GM23248 (cell line): ENCODE data around the gene NAV2. TPM values are rescaled to one million over a fixed set of nuclear protein-coding genes. Genes with fewer than 3 reads are reported as not detected.

ENCODE experiments used
- DNase-seq: peaks from one replicate; pipeline ENCODE4 v3.0.0-alpha.2; 2015
- H2AFZ ChIP-seq: fragments of 200-600 bp; sonication (generic); 2 replicates; pipeline ENCODE4 v1.6.1; 2016; ENCODE audit warnings: antibody characterized with exemption
- H3F3A ChIP-seq: fragments of 200-600 bp; sonication (generic); 2 replicates; pipeline ENCODE4 v1.6.1; 2016; ENCODE audit warnings: mild to moderate bottlenecking, antibody characterized with exemption, mixed run types; ENCODE audit not compliant: insufficient read depth
- H3K27ac ChIP-seq: fragments of 200-600 bp; sonication (generic); 2 replicates; pipeline ENCODE4 v1.5.1; 2016; ENCODE audit warnings: mild to moderate bottlenecking
- H3K27me3 ChIP-seq: fragments of 200-600 bp; sonication (generic); replicated peaks from 2 replicates; pipeline ENCODE4 v1.6.1; 2016; ENCODE audit warnings: mild to moderate bottlenecking; ENCODE audit not compliant: insufficient read depth
- H3K36me3 ChIP-seq: fragments of 200-600 bp; sonication (generic); 2 replicates; pipeline ENCODE4 v1.6.1; 2016; ENCODE audit warnings: low read depth, mild to moderate bottlenecking
- H3K4me1 ChIP-seq: fragments of 200-600 bp; sonication (generic); 2 replicates; pipeline ENCODE4 v1.6.1; 2016; ENCODE audit warnings: mild to moderate bottlenecking; ENCODE audit not compliant: insufficient read depth
- H3K4me2 ChIP-seq: fragments of 200-600 bp; sonication (generic); one replicate; pipeline ENCODE4 v1.6.1; 2016; ENCODE audit warnings: mild to moderate bottlenecking; ENCODE audit not compliant: unreplicated experiment
- H3K4me3 ChIP-seq: fragments of 200-600 bp; sonication (generic); 2 replicates; pipeline ENCODE4 v1.5.1; 2016; ENCODE audit warnings: mild to moderate bottlenecking
- H3K79me2 ChIP-seq: fragments of 200-600 bp; sonication (generic); 2 replicates; pipeline ENCODE4 v1.6.1; 2016; ENCODE audit warnings: mild to moderate bottlenecking; ENCODE audit not compliant: insufficient read depth
- H3K9ac ChIP-seq: fragments of 200-600 bp; sonication (generic); 2 replicates; pipeline ENCODE4 v1.6.1; 2016; ENCODE audit warnings: mild to moderate bottlenecking
- H3K9me2 ChIP-seq: fragments of 200-600 bp; sonication (generic); 2 replicates; pipeline ENCODE4 v1.6.1; 2016; ENCODE audit warnings: mixed run types, mild to moderate bottlenecking, moderate library complexity; ENCODE audit not compliant: insufficient read depth
- H3K9me3 ChIP-seq: fragments of 200-600 bp; sonication (generic); one replicate; pipeline ENCODE4 v1.6.1; 2017; ENCODE audit warnings: low read depth
- H4K20me1 ChIP-seq: fragments of 200-600 bp; sonication (generic); 2 replicates; pipeline ENCODE4 v1.6.0; 2016; ENCODE audit not compliant: insufficient read depth
- EZH2 ChIP-seq: fragments of 200-600 bp; sonication (generic); IDR thresholded peaks from 2 replicates; pipeline ENCODE4 v1.6.1; 2018; ENCODE audit warnings: antibody characterized with exemption, mild to moderate bottlenecking; ENCODE audit not compliant: insufficient read depth, poor library complexity, severe bottlenecking
- EZH2phosphoT487 ChIP-seq: fragments of 200-600 bp; sonication (generic); IDR thresholded peaks from 2 replicates; pipeline ENCODE4 v1.6.1; 2018; ENCODE audit warnings: antibody characterized with exemption, moderate library complexity, mild to moderate bottlenecking, low read depth; ENCODE audit not compliant: insufficient read depth
- WGBS, 2 experiments: methylation state at CpG; one replicate each; pipeline ENCODE4 v1.1.6; 2015 to 2017; ENCODE audit warnings: low lambda C conversion rate in 2 of 2, low coverage in 1 of 2; ENCODE audit errors: missing lambda C conversion rate in 2 of 2; 5-methylcytosine and 5-hydroxymethylcytosine counted together
- in situ Hi-C: fragments of 300-500 bp; cut with MboI; formaldehyde crosslinking; loops from 2 replicates; pipeline ENCODE4 v1.15.0; 2020
- polyA plus RNA-seq: library from polyadenylated mRNA; unstranded; fragments of >200 nt; fragmentation: Nextera tagmentation; extraction: Ambion mirVana; gene quantifications from 2 replicates; pipeline ENCODE4 v1.2.1, GENCODE V29; 2016
- total RNA-seq: library from RNA; depleted of rRNA; stranded (reverse); fragments of >200 nt; shearing (Covaris generic); gene quantifications from 2 replicates; pipeline ENCODE4 v1.2.3, GENCODE V29; 2014

Gene NAV2
- total and polyA plus RNA-seq, 2 experiments from 2014 or later = 5.7 to 11.9 TPM

DNA sequence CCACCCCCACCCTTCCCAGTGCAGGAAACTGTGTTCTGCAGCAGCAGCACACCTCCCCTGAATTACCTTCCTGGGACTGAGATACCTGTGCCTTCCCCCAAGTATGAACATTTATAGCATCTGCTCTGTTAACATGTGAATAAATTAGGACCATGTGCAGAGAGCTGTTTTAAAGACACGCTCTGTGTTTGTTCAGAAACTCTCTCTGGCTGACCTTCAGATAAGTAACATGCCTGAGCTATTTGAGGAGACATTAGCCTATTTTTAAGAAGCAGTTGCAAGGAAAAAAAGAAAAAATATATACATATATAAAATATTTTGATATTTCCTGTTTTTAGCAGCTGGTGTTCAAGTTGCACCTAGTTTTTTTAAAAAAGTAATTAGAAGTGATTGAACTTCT, 5.4 kb downstream of the NAV2 start:
- in situ Hi-C loops = no loop called here
- Histone ChIP-seq H3K9me2 (no peaks in the 10 kb centered on the region), H3K27ac (no peak overlapping the region), H3K27me3 (no peaks in the 10 kb centered on the region), H3F3A (peaks cover 34% of the 10 kb centered on the region), H3K79me2 (peaks cover 92% of the 10 kb centered on the region), H3K36me3 (0 out of 2 replicates have a peak, but pooled peaks cover 3% of the 10 kb centered on the region), H2AFZ (no peak overlapping the region), H3K4me1 (peaks cover 33% of the 10 kb centered on the region), H3K4me2 (no peak overlapping the region), H4K20me1 (no peaks in the 10 kb centered on the region), H3K9me3 (no peaks in the 10 kb centered on the region), H3K9ac (no peak overlapping the region), H3K4me3 (no peak overlapping the region)
- no peak for DNase-seq
- WGBS, 2 experiments = 67 to 76% methylated on average over 1 of the region's 1 CpG
- TF ChIP-seq EZH2 = no peak
- no peak for TF ChIP-seq EZH2phosphoT487

- Histone ChIP-seq H3K27ac (no peak overlapping the region), H3K79me2 (peaks cover 92% of the 10 kb centered on the region), H3F3A (peaks cover 43% of the 10 kb centered on the region), H4K20me1 (no peaks in the 10 kb centered on the region), H3K4me1 (peaks cover 42% of the 10 kb centered on the region), H3K4me3 (no peak overlapping the region), H3K36me3 (0 out of 2 replicates have a peak, but pooled peaks cover 5% of the 10 kb centered on the region), H2AFZ (no peak overlapping the region), H3K27me3 (no peaks in the 10 kb centered on the region), H3K9me2 (no peaks in the 10 kb centered on the region), H3K4me2 (no peak overlapping the region), H3K9ac (no peak overlapping the region), H3K9me3 (no peaks in the 10 kb centered on the region)
- in situ Hi-C loops = no loop called here
- WGBS, 2 experiments = 95 to 97% methylated on average over 4 of the region's 4 CpGs
- no peak for DNase-seq
- TF ChIP-seq EZH2 (no peak), EZH2phosphoT487 (no peak)
These were observed 6.3 kb downstream of the NAV2 start for GRCh38 chr11:19718951-19719350.

DNA sequence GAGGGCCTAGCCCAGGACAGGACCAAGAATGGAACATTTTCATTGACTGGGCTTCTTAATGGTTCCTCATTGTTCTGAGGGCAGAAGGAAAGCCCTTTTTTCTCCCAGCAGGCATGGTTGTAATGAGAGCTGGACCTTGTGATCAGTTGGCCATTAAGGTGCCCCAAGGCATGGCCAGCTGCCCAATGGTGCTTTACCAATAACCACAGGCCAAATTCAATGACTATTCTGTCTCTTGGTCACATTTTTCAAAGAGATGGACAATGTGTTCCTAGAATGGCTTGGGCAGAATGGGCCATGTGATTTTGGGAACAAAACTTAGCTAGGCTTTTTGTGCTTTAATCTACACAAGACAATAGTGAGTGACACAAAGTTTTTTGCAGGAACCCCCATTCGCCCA, 7.3 kb downstream of the NAV2 start:
- Histone ChIP-seq H3K27me3 (no peaks in the 10 kb centered on the region), H3K79me2 (peaks cover 98% of the 10 kb centered on the region), H3K36me3 (0 out of 2 replicates have a peak, but pooled peaks cover 6% of the 10 kb centered on the region), H3K9me3 (no peaks in the 10 kb centered on the region), H3K9me2 (no peaks in the 10 kb centered on the region), H2AFZ (no peak overlapping the region), H3K4me1 (peaks cover 39% of the 10 kb centered on the region), H3K4me3 (no peak overlapping the region), H3K9ac (no peak overlapping the region), H3F3A (peaks cover 45% of the 10 kb centered on the region), H3K27ac (no peak overlapping the region), H4K20me1 (no peaks in the 10 kb centered on the region), H3K4me2 (no peak overlapping the region)
- TF ChIP-seq EZH2phosphoT487 (no peak), EZH2 (no peak)
- in situ Hi-C loops = no loop called here
- 83 to 93% methylated on average over 1 of the region's 1 CpG for WGBS, 2 experiments
- DNase-seq = no peak

DNA sequence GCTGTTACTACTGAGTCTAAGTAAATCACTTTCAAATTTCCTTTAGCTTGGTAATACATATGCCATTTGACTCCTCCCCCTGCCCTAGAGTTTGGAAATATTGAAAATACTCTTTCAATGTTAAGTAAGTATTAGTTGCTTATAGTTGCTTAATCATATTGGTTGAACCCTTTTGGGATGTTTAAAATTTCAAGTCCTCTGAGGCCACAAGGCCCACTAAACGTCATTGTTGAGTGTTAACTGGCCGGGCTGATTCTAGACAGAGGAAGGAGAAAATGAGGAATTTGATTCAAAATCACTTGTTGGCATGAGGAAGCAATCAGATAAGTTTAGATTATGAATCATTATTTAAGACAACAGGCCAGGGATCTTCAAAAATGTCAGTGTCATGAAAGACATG, 8.5 kb downstream of the NAV2 start:
- 83 to 90% methylated on average over 2 of the region's 2 CpGs for WGBS, 2 experiments
- no peak overlapping the region for H3K4me3 ChIP-seq
- TF ChIP-seq EZH2 = no peak
- TF ChIP-seq EZH2phosphoT487 = no peak
- no peak overlapping the region for H3K4me2 ChIP-seq
- H2AFZ ChIP-seq = no peak overlapping the region
- peaks cover 34% of the 10 kb centered on the region for H3F3A ChIP-seq
- H3K9me2 ChIP-seq = no peaks in the 10 kb centered on the region
- 0 out of 2 replicates have a peak, but pooled peaks cover 6% of the 10 kb centered on the region for H3K36me3 ChIP-seq
- H3K9me3 ChIP-seq = no peaks in the 10 kb centered on the region
- peaks cover 100% of the 10 kb centered on the region for H3K79me2 ChIP-seq
- H3K27me3 ChIP-seq = no peaks in the 10 kb centered on the region
- no peak overlapping the region for H3K27ac ChIP-seq
- H4K20me1 ChIP-seq = no peaks in the 10 kb centered on the region
- H3K4me1 ChIP-seq = peaks cover 29% of the 10 kb centered on the region
- H3K9ac ChIP-seq = no peak overlapping the region
- in situ Hi-C loops = no loop called here
- DNase-seq = no peak

DNA sequence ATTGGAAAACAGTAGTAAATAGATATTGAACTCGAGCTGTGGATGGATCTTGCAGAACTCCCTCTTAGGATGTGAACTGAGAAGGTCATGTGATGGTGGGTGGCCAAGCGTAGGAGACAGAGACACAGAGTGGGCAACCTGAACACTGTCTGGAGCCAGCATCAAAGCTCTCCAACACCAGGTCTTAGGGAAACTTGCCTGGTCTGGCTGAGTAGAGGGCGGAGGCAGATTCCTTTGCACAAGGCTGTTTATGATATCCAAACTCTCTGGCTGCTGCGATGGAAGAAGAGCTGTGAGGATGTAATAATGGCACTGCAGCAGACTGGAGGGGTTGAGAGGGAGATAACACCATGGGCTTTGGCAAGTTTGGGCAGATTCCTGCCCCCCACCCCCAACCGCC, 10.1 kb downstream of the NAV2 start:
- Histone ChIP-seq H3K79me2 (peaks cover 100% of the 10 kb centered on the region), H3K4me1 (peaks cover 23% of the 10 kb centered on the region), H3K9me3 (no peaks in the 10 kb centered on the region), H2AFZ (no peak overlapping the region), H4K20me1 (peaks cover 3% of the 10 kb centered on the region; the same call in 1 of the 2 replicates), H3F3A (peaks cover 30% of the 10 kb centered on the region), H3K9me2 (no peaks in the 10 kb centered on the region), H3K9ac (no peak overlapping the region), H3K27me3 (no peaks in the 10 kb centered on the region), H3K4me3 (no peak overlapping the region), H3K27ac (no peak overlapping the region), H3K4me2 (peak overlapping the region; percentile 13), H3K36me3 (0 out of 2 replicates have a peak, but pooled peaks cover 6% of the 10 kb centered on the region)
- in situ Hi-C loops = no loop called here
- no peak for DNase-seq
- no peak for TF ChIP-seq EZH2phosphoT487
- 69 to 72% methylated on average over 5 of the region's 5 CpGs for WGBS, 2 experiments
